Cerebellar cortex (tissue), 1 donor: ENCODE measurements around the gene SRGAP2B.
"Not testable (repeated sequence)": the region's sequence is repeated elsewhere in the genome, so short reads cannot be mapped to it uniquely, and the experiment has no call there.

Source experiments
- DNase-seq: peaks from one replicate; pipeline ENCODE4 v3.0.0-alpha.2; 2015; ENCODE audit warnings: low spot score

SRGAP2B gene

DNA sequence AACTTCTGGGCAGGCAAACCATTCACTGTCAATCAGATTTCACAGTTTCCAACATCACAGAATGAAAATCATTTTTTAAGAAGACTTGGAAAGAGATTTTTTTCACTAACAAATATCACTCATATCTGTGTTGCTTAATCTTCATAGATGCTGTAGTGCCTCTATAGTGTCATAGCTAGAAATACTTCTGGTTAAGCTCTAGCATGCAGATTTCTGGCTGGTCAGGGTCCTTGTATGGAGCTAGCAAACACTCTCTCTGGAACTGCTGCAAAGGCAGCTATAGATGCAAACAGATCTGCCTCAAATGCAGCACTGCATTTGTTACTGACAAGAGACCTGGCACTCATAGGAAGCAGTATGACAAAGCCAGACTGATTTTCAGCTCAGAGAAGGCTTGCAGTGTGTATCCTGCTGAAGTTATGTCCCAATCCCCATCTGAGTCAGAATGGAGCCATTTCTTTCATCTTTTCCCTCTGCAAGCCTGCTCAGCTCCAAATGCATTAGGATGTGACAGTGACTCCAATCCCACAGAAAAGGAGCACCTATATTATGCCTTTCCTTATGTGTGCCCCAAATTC is 99.2 kb downstream of the SRGAP2B start:
- DNase-seq: peak; percentile 40

DNA sequence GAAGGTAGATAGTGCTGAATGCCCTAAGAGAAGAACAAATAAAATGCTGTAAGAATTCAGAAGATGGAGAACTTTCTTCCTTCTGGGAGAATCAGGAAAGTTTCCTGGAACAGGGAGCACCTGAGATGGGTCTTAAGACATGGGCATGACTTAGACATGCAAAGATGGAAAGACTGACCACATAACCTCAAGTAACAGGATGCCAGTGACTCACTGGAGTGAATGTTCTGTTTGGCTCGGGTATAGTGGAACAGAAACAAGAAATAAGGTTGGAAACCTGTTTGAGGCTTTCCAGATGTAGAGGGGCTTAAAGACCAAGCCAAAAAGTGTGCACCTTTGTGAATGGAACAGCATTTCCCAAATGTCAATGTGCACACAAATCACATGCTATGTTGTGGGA is 102.2 kb downstream of the SRGAP2B start:
- DNase-seq: not testable (repeated sequence)

DNA sequence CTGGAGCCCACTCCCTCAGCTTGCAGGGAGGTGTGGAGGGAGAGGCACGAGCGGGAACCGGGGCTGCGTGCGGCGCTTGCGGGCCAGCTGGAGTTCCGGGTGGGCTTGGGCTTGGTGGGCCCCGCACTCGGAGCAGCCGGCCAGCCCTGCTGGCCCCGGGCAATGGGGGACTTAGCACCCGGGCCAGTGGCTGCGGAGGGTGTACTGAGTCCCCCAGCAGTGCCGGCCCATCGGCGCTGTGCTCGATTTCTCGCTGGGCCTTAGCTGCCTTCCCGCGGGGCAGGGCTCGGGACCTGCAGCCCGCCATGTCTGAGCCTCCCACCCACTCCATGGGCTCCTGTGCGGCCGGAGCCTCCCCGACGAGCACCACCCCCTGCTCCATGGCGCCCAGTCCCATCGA is 104.5 kb downstream of the SRGAP2B start:
- DNase-seq: not testable (repeated sequence)

DNA sequence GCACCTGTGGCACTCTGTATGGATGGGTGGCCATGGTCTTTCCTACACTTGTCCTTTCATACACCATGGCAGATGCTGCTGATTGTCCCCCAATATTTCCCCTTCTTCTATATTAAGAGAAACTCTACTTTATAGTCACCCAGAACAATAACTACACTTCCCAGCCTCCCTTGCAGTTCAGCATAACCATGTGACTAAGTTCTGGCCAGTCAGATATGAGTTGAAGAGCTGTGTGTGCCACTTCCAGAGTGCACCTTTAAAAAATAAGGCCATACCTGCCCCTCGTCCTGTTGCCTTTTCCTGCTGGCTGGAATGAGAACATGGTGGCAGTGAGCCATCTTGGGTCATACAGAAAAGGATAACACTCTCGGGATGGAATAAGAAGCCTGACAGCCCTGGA is 108.0 kb downstream of the SRGAP2B start:
- DNase-seq: not testable (repeated sequence)

DNA sequence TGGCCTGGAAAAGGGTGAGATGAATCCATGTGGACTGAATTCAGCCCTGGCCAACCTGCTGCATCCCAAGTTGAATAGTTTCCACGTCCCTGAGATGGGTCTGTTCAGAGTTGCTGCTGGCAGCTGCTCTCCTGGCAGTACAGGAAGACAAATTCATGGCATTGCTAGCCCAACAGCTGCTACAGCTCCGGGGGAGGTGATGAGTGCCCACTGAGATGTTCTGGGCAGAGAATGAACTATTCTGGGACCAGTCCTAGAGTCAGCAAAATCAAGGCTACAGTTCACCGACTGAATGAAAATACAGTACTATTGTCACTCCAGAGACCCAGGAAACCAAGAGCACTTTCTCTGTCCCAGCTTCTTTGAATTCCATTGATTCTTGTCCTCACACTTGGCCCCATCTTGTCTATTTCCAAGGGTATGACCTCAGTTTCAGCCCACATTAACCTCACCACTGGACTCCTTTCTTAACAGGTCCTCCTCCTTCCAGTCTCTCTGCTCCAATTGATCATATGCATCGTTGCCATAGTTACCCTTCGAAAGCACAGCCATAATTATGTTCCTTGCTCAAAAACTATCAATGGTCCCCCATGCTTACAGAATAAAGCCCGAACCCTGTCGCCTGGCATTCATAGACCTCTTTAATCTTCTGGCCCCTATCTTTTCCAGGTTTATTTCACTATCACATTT is 108.8 kb downstream of the SRGAP2B start:
- not testable (repeated sequence) for DNase-seq

DNA sequence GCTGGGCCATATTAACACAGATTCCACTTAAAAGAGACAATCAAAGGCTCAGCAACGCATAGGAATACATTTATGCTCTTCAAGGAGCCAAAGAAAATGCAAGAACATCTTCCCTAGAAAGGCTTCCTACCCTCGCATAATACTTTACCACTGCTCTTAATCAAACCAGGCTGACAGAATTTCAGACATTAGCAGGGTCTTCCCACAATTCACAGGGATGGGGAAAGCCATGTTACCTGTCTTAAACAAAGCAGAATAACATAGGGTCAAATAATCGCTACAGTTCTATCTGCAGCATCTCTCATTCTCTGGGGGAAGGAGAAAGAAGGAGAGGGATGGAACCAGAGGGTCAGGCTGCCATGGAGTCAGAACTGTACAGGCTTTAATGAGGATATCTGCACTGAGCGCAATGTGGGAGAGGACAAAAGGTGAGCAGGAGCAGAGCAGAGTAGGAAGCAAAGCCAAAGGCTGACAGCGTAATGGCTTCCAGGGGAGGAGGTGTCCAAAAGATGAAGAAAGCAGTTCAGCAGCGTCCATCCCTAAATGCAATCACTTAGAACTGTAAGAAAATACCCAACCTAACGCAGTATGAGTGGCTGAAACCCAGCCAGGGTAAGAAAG is 109.5 kb downstream of the SRGAP2B start:
- not testable (repeated sequence) for DNase-seq

DNA sequence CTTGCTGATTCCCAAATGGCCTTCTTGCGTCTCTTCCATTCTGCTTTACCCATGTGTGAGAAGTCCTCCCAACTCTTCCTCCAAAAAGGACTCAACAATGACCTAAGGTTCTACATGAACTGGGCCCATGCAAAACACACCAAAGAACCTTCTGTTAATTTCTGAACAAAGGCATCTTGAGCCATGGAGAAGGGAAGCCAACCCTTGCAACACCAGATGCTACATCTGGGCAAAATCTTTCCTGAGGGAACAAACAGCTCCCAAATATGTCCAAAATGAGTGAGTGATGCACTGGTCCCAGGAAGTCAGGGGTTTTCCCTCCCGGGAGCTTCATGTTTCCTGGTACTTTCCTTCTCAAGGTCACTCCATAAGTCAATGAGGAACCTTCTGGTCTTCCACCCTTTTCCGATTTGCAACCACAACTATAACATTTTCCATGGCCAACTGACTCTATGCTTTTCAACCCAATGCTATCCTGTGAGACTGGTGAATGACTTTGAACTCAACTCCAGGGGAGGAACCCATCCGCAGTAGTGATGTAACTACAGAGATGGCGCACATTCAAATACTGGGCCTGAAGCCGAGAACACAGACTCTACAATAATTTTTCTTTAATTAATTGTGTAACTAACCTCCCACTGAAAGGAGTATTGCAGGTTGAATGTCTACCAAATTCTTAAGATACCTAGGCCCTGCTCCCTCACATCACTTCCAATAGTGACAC is 112.2 kb downstream of the SRGAP2B start:
- not testable (repeated sequence) for DNase-seq

DNA sequence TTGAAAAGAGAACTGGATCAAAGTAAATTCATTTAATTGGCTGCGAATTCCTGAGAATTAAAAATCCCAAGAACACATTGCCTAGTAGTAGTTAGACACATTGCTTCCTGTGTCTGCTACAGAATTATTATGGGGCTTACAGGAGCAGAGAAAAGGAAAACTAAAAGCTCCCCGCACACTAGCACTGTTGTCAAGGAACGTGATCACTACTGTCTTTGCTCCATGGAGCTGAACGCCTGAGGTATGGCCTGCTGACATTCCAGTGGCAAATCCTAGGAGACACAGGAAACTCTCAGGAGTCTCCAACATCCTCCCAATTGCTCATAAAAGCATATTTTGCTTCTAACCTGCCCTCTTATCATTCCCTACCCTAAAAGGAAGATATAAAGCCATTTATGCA is 114.0 kb downstream of the SRGAP2B start:
- DNase-seq: not testable (repeated sequence)

DNA sequence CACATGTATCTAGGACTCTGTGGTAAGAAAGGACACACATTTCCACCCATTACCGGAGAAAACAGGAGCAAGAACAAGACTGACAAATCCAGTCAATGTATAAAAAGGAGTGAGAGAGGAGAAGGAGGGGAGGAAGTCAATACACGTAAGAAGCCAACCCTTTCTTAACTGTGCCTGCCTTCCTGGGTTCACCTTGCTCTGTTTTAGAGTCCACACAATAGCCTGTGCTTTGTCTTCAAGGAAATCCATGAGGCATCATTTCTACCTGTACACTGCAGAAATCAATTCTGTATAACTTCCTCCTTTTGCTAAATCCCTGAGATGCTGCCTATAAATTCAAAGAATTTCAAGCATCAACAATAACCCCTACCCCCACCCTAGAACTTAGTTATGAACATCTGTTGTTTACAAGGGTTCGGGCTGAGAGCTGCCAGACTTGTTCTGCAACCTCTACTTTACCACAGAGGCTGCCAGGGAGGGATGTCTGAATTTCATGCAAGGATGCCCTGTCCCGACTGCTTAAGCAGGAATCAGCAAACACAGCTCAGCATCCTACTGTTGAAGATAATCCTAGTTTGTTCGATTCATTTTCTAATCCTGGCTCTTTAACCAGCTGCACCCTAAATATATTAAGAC is 115.0 kb downstream of the SRGAP2B start:
- DNase-seq: not testable (repeated sequence)

DNA sequence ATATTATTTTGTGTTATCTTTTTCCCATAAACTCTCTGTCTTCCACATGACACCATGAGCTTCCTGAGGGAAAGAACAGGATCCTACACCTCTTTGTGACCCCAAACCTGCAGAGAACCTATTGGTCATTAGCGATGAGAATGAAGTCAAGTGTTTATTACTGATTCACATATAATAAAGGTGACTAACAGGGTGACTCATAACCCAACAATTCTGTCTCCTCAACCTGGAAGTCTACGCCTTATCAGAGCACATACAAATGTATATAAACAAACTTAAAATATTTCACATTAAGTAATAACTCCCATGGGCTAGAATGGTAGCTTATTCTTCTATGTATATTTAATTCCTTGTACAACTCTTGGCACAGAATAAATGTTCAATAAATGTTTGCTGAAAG is 117.3 kb downstream of the SRGAP2B start:
- DNase-seq: not testable (repeated sequence)

DNA sequence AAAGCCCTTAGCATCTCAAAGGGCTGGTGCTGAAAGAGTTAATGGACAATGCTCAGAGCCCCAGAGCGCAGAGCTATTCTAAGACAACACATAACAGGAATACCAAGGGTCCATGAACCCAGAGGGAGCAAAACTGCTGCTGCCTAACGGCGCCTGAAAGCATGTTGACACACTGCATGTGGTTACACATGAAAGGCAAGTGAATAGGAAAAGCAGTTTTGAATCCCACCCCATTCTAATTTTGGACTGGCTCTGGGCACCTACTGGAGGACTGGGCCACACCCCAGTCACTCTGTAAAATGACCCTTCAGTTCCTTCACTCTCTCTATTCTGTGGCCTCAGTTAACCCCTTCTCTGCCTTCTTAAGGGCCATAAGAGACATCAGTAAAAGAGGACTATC is 123.2 kb downstream of the SRGAP2B start:
- DNase-seq: not testable (repeated sequence)

DNA sequence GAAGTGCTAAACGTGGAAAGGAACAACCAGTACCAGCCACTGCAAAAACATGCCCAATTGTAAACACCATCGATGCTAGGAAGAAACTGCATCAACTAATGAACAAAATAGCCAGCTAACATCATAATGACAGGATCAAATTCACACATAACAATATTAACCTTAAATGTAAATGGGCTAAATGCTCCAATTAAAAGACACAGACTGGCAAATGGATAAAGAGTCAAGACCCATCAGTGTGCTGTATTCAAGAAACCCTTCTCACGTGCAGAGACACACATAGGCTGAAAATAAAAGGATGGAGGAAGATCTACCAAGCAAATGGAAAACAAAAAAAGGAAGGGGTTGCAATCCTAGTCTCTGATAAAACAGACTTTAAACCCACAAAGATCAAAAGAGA is 128.6 kb downstream of the SRGAP2B start:
- DNase-seq: not testable (repeated sequence)

DNA sequence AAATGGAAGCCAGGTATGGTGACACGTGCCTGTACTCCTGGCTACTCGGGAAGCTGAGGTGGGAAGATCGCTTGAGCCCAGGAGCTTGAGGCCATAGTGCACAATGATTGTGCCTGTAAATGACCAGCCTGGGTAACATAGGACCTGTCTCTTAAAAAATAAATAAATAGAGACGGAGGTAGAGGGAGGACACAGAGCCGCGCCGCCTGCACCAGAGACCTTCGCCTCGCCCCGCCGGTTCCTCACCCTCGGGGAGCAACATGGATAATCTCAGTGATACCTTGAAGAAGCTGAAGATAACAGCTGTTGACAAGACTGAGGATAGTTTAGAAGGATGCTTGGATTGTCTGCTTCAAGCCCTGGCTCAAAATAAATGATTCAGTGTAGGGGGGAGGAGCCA is 130.4 kb downstream of the SRGAP2B start:
- peak; percentile 0 for DNase-seq

DNA sequence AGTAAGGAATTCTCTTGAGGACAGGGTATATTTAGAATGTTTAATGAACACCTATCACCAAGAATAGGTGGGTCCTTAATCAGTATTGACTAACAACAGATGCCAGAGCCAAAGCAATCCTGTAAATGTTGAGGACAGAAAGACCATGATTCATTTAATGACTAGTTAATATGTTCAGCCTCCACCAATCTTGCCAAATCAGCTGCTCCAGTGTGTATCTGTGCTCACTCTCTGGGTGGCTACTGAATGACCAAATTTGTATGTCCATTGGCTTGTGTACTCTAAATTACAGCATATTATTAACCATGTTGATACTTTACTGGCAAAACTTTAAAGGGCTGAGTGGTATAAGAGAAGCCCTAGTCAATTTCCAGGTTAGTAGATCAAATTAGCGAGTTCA is 130.9 kb downstream of the SRGAP2B start:
- DNase-seq: not testable (repeated sequence)

DNA sequence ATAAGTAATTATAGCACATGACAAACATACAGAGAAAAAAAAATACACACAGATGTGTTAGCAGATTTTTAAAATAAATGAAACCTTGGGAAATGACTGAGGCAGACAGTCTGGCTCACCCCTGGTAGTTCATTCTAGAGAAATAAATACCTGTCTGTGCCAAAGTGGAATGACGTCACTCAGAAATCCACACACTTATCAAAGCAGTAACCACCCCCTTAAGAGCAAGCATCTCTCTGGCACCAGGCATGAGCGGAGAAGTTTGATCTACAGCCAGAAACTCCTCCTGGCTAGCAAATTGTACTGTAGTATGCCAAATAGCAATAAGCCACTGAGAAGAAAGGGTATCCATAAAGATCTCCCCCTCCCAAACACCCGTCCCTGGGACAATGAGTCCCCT is 131.6 kb downstream of the SRGAP2B start:
- DNase-seq: not testable (repeated sequence)

DNA sequence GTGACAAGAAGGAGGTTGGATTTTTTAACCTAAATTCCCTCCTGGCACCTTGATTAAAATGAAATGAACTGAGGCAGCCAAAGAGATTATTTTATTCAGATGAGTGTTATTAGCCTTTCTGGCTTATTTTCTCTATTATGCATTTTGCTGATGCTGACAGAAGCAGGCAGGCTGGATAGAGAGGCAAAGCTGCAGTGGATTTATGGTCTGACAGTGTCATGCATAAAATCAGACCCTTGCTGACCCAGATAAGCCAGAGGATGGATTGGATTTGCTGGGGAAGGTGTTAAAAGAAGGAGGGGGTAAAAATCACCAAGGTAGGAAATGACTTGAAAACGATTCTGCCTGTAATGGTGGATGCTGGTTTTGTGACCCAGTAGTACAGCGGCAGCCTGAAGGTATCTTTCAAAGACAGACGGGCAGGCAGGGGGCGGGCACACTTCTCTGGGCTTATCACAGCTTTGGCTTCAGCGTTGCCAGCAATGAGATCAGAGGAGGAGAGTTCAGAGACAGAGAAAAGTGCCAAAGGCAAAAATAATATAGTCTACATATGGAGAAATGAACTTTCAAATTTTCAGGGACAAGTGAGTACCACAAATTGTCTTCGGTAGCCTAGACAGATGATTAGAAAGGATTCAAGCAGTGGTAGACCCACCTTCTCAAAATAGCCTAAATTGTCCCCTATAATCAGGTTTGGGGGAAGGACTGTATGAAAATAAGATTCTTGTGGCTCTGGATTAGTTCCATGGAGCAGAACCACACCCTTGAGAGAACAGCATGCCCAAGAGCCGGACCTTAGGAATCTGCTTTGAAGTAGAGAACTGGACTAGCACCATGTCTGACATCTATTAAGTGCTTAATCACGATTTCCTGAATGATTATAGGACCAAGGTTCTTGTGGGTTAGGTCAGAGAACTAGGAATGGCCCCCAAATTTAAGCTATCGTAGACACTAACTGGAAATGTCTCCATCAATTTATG is 133.2 kb downstream of the SRGAP2B start:
- DNase-seq: not testable (repeated sequence)

DNA sequence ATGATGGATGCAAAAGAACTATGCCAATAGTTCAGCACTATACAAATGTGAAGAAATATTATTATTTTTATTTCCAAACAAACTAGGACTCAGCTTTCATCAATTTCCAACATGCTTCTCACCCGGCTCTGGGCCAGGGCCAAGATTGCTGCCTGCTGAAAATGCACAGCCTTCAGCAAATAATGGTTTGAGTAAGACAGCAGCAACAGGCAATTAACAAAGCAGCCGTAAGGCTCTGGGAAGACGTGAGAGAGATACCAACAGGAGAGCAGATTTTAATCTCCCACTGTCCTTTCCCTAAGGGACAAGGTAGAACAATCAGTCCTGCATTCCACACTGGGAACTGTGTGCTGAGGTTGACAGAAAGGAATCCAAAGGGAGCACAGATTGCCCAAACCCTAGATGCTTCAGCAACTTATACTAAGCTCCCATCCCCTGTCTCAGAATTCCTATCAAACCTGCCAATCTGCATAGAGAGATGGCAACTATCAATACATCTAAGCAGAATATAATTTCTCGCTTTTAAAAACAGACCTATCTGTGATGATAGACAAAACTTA is 134.1 kb downstream of the SRGAP2B start:
- not testable (repeated sequence) for DNase-seq

DNA sequence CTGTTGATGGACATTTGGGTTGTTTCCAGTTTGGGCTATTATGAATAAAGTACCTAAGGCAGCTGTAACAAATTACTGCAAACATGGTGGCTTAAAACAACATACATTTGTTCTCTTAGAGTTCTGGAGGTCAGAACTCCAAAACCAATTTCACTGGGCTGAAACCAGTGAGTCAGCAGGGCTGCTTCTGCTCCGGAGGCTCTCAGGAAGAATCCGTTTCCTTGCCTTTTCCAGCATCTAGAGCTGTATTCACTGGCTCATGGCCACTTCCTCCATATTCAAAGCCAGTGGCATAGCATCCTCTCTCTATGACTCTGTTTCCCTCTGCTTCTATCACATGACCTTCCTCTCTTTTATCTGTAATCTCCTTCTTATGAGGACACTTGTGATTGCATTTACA is 146.7 kb downstream of the SRGAP2B start:
- not testable (repeated sequence) for DNase-seq

DNA sequence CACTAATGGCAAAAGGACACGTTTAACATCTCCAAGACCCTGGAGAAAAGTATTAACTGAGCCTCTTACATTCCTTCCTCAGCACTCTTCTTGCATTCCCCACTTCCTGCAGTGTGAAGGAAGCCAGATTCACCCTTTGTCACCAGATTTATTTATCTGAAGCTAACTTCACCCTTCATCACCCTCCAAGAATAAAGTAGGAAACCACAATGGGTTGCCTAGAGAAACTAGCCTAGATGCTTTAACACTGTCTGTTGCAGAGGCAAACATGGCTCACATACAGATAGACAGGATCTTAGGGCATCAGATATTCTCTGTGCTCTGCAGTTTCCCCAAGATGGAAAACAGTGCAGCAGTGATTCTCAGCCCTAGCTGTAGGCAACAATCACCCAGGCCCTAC is 147.6 kb downstream of the SRGAP2B start:
- DNase-seq: not testable (repeated sequence)
